ENCODE results near the gene MRPS23. TPM values are rescaled to one million over a fixed set of nuclear protein-coding genes. Genes with fewer than 3 reads are reported as not detected.
A peak's percentile ranks its signal among the peaks of the same experiment; 100 is the strongest.

MRPS23 gene
- total and polyA plus RNA-seq, 2 of the 13 experiments (the other 11 are each of a cell fraction or from before 2014, with no cell fraction given), result 63.2 to 181 TPM

GRCh38 chr17:57880086-57880456 lies 30.2 kb upstream of the MRPS23 start (continued):
- TF ChIP-seq SALL1 (CRISPR knock-in tag; IDR thresholded peaks at IDR 0.05) (0 out of 2 replicates have a peak, but pooled peaks have one; percentile 1), FIP1L1 (IDR thresholded peaks at IDR 0.05; ENCODE audit: borderline replicate concordance, insufficient read depth, low read depth, low read length) (no peak), ZC3H13 (CRISPR knock-in tag; IDR thresholded peaks at IDR 0.05) (peak; percentile 6; the same call in 1 of the 2 replicates), ZNF143 (CRISPR knock-in tag; IDR thresholded peaks at IDR 0.05) (0 out of 2 replicates have a peak, but pooled peaks have one; percentile 10), ZNF691 (CRISPR knock-in tag; IDR thresholded peaks at IDR 0.05; ENCODE audit: borderline replicate concordance, low read depth) (no peak), RERE (CRISPR knock-in tag; IDR thresholded peaks at IDR 0.05; ENCODE audit: low read depth) (0 out of 2 replicates have a peak, but pooled peaks have one; percentile 15), ZBTB4 (CRISPR knock-in tag; IDR thresholded peaks at IDR 0.05; ENCODE audit: borderline replicate concordance) (peak; percentile 23; the same call in 1 of the 2 replicates), SMAD1 (CRISPR knock-in tag; IDR thresholded peaks at IDR 0.05; ENCODE audit: borderline replicate concordance, low read depth) (0 out of 2 replicates have a peak, but pooled peaks have one; percentile 16), ZNF383 (CRISPR knock-in tag; IDR thresholded peaks at IDR 0.05; ENCODE audit: borderline replicate concordance) (no peak), ZNF224 (CRISPR knock-in tag; IDR thresholded peaks at IDR 0.05) (no peak), CHD4 (IDR thresholded peaks at IDR 0.05; ENCODE audit: borderline replicate concordance, low read length) (0 out of 2 replicates have a peak, but pooled peaks have one; percentile 30), ZNF574 (CRISPR knock-in tag; IDR thresholded peaks at IDR 0.05) (peak; percentile 7; the same call in 1 of the 2 replicates), ZFP91 (CRISPR knock-in tag; IDR thresholded peaks at IDR 0.05; ENCODE audit: borderline replicate concordance) (peak; percentile 25; the same call in 1 of the 2 replicates), ZNF878 (CRISPR knock-in tag; IDR thresholded peaks at IDR 0.05) (peak; percentile 54; the same call in 1 of the 2 replicates)

All from HepG2 (cell line).